Ishikawa (cell line): ENCODE measurements around the gene PDE3B.

ENCODE experiments used
- CEBPB ChIP-seq: IDR thresholded peaks from 2 replicates; pipeline ENCODE4 v1.6.1; 2012
- CREB1 ChIP-seq: IDR thresholded peaks from 2 replicates; pipeline ENCODE4 v1.6.1; 2012; ENCODE audit warnings: low read depth
- EGR1 ChIP-seq: IDR thresholded peaks from 2 replicates; pipeline ENCODE4 v1.6.1; 2012
- EP300 ChIP-seq: IDR thresholded peaks from 2 replicates; pipeline ENCODE4 v1.6.1; 2012; ENCODE audit warnings: borderline replicate concordance
- FOXM1 ChIP-seq: IDR thresholded peaks from 2 replicates; pipeline ENCODE4 v1.6.1; 2012; ENCODE audit warnings: low read depth, borderline replicate concordance
- MAX ChIP-seq: IDR thresholded peaks from 2 replicates; pipeline ENCODE4 v1.6.1; 2012
- NFIC ChIP-seq: IDR thresholded peaks from 2 replicates; pipeline ENCODE4 v1.6.1; 2012
- RAD21 ChIP-seq: IDR thresholded peaks from 2 replicates; pipeline ENCODE4 v1.6.1; 2012; ENCODE audit warnings: low read depth
- REST ChIP-seq: IDR thresholded peaks from 2 replicates; pipeline ENCODE4 v1.6.1; 2012; ENCODE audit warnings: low read depth, mild to moderate bottlenecking
- TAF1 ChIP-seq: IDR thresholded peaks from 2 replicates; pipeline ENCODE4 v1.6.1; 2012; ENCODE audit warnings: low read depth, mild to moderate bottlenecking
- TCF12 ChIP-seq: IDR thresholded peaks from 2 replicates; pipeline ENCODE4 v1.6.1; 2012; ENCODE audit warnings: low read depth
- TEAD4 ChIP-seq: IDR thresholded peaks from 2 replicates; pipeline ENCODE4 v1.6.1; 2012
- USF1 ChIP-seq: IDR thresholded peaks from 2 replicates; pipeline ENCODE4 v1.6.1; 2012
- YY1 ChIP-seq: IDR thresholded peaks from 2 replicates; pipeline ENCODE4 v1.6.1; 2012; ENCODE audit warnings: low read depth
- ZBTB7A ChIP-seq: IDR thresholded peaks from 2 replicates; pipeline ENCODE4 v1.6.1; 2012; ENCODE audit warnings: low read depth

The PDE3B gene

GRCh38 chr11:14803846-14804245 lies 160.2 kb downstream of the PDE3B start:
- TF ChIP-seq EP300: no peak

- TF ChIP-seq YY1 (no peak), USF1 (no peak)
Observed at GRCh38 chr11:14809466-14809865, 165.9 kb downstream of the PDE3B start.

- no peak for TF ChIP-seq MAX
- no peak for TF ChIP-seq RAD21
- TF ChIP-seq TEAD4: no peak
- TF ChIP-seq EP300: no peak
- TF ChIP-seq CEBPB: no peak
- no peak for TF ChIP-seq ZBTB7A
- no peak for TF ChIP-seq REST
- TF ChIP-seq TAF1: no peak
- TF ChIP-seq USF1: no peak
Observed at GRCh38 chr11:14812757-14813156, 169.2 kb downstream of the PDE3B start.

GRCh38 chr11:14813516-14813915 lies 169.9 kb downstream of the PDE3B start:
- TF ChIP-seq NFIC (no peak), YY1 (no peak), USF1 (no peak), FOXM1 (no peak), TEAD4 (no peak), CEBPB (no peak), EP300 (no peak), TCF12 (no peak), REST (no peak), RAD21 (no peak), CREB1 (no peak), TAF1 (no peak), ZBTB7A (no peak), EGR1 (no peak), MAX (no peak)

- TF ChIP-seq TAF1 (no peak), TCF12 (no peak), REST (no peak), MAX (no peak), NFIC (no peak), CREB1 (no peak), YY1 (no peak), RAD21 (no peak), USF1 (no peak), TEAD4 (no peak), EGR1 (no peak), FOXM1 (no peak), EP300 (no peak)
Observed at GRCh38 chr11:14818779-14819178, 175.2 kb downstream of the PDE3B start.
